ENCODE measurements around the gene AFF2.

The AFF2 gene

DNA sequence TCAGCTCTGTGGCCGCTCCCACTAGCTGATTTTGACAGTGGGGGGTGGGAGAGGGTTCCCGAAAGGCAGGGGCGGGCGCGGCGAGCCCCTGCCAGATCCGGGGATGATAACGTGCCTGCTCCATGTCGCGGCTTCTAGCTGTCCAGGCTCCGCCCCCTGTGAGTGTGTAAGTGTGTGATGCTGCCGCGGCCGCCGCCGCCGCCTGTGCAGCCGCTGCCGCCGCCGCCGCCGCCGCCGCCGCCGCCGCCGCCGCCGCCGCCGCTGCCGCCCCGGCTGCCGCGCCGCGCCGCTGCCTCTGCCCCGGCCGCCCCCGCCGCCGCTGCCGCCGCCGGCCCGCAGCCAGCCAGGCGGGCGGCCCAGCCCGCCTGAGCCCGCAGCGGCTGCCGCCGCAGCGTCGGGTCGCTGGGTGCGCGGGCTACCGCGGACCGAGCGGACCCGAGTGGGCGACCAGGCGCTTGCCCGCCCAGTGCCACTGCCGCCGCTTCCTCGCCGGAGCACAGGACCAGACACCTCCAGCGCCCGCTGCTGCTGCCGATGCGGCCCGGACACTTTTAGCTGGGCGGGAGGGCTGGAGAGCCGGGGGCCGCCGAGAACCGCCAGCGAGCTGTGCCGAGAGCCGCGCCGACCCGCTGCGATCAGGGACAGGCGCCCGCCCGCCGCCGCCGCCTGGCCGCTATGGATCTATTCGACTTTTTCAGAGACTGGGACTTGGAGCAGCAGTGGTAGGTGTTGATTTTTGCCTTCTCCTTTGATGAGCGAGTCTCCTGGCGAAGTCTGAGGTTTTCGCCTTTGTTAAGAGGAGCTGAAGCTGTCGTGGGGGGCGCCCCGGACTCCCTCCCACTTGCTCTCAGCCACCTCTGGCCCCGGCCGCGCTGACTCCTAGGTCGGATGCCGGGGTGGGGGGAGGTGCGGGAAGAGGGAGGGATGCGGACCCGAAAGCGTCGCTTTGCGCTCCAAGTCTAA, at the start of gene AFF2:
AFF2 (plus strand) TSS at position 195 of the 963 bp plus-strand sequence; CDS start at position 676, 481 bp downstream.
- DNase-seq: no peak

GRCh38 chrX:148457279-148457678, 43.1 kb upstream of the AFF2 start:
- no peak for DNase-seq

DNA sequence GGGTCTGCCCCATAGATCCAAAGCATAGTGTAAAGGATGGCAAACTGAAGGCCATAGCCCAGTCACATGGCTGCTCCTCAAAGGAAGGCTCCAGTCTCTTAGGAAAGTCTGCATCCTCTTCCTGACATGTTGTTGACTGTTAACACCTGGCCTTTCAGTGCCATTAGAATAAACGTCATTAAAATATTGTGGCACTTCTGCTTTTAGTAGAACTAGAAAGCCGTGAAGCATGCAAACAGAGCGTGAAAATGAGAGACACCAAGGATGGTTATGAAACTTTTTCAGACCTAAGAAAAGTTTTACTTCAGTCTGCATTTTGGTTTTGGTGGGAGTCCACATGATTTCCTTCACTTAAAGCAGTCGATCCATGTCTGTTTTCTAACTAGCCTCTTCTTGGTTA, 41.1 kb upstream of the AFF2 start:
- DNase-seq: no peak

DNA sequence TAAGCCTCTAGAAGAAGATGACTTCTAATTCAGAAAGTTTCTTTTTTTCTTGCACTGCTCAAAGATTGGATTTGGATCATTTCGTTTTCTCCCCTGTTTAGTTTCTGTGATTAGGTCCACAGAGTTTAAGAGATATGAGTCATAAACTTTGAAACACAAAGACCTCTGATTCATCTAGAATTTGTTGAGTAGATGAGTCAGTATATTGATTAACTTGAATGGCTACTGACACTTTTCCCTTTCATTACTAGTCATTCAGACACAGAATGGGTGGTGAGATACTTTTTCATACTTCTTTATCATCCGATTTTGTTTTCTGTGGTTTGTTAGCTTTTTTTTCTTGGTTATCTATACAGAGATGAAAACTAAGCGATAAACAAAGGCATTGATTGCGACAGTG, 34.1 kb upstream of the AFF2 start:
- no peak for DNase-seq

DNA sequence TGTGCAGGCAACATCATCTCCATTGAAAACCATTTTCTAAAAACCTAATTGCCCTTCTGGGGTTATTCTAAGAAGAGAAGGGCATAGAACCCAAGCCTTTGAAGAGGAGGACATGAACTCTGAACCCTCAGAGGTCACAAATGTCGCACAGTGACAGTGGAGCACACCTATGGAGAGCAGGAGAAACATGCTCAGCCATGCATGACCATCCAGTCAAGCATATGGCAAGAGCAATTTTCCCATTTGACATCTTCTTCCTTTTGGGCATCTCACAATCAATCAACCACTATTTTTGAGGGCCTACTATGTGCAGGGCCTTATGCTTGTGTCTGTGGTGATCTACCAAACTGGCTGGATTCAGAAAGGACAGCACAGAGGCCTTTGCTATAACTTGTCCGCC, 30.1 kb upstream of the AFF2 start:
- no peak for DNase-seq

DNA sequence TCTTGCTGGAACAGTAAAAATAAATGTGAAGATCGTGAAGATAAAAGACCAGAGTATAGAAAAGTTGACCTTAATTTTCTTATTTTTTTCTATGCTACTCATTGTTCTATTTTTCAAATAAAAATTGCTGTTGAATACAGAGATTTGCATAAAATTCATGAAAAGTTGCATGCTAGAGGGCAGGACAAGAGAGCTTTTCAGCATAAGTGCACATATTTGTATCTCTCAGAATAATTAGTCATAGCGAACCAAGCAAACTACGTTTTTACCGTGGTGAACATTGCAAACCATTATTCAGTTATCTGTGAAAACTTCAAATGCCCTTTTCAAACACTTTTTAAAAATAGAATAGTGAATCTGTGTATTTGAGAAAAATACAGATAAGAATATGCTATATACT, 26.4 kb upstream of the AFF2 start:
- no peak for DNase-seq

- DNase-seq: no peak
Measured at GRCh38 chrX:148492057-148492456, 8.4 kb upstream of the AFF2 start.

GRCh38 chrX:148495176-148495575, 5.2 kb upstream of the AFF2 start:
- no peak for DNase-seq

DNA sequence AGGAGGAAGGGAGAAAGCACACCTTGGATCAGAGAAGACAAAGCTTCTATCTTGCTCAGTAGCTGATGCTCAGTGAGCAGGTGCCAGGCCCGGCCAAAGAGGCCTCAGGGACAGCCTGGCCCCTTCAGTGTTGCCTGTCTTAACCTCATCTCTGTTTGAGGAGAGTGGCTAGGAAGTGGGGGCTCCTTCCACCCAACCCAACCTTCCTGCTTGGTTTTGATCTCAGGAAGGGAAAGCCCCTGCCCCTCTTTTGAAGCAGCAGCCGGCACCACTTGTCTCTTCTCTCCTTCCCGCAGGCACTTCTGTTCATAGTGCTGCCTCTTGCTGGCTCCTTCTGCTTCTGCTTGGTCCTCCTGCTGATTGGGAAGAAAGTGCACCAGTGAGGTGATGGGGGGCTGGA, 2.4 kb upstream of the AFF2 start:
- DNase-seq: no peak

DNA sequence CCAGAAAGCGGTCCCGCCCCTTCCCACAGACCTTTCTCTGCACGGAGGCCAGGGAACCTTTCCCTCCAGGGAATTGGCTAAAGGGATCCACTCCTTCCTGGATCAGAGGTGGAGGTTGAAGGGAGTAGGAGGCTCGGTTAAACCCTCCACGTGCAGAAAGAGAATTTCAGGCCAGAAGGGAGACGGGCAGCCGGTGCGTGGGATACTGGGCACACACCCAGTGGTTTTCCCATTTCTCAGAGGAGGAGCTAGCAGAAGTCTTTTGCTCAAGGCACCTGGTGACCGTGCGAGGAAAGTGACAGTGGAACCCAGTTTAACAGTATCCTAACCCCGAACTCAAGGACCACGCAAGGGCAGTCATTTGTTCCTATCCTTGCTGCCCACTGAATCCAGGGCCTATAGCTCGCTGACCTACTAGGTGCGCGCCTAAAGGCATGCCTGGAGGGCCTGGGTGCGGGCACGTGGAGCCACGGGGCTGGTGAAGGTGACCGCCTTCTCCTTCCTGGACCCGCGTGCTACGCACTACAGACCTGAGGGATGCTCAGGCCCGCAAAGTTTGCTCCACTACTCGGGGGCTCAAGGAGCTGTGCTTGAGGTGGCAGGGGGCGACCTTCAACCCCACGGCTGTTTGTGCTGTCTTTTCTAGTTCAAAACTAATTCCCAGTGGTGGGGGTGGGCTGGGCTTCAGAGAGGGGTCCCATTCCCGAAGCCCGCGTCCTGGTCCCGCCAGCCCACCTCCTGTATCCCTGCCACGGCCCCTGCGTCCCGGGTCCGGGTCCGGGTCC, 587 bp upstream of the AFF2 start:
- no peak for DNase-seq

DNA sequence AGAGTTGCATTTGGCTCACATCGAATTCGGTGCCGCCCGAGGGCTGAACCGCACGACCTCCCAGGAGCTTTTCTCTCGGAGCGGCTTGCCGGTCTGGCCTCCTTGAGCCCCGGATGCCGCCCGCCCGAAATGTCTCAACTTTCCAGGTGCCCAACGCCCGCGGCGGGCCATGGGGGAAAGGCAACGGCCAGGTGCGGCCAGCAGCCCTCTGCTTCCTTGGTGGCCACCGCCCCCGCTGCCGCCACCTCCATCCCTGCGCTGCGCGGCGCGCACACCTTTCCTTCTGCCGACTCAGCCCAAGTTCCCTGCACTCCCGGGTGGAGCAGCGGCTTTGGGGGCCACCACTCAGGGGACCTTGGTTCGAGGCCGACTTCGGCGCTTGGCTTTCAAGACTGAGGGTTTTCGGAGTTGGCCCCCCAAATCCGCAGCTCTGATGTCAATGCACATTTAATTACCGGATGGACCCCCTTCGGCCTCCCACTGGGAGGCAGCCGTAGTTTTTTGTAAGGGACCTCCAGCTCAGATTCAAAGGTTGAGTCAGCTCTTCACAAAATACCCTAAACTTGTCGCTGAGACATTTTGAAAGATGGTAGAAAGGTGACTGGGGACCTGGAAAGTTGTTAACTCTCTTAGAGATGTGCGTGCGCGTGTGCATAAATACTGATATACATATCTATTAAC, 1.1 kb downstream of the AFF2 start:
- no peak for DNase-seq

- DNase-seq: no peak
Measured at GRCh38 chrX:148504506-148504905, 4.1 kb downstream of the AFF2 start.

DNA sequence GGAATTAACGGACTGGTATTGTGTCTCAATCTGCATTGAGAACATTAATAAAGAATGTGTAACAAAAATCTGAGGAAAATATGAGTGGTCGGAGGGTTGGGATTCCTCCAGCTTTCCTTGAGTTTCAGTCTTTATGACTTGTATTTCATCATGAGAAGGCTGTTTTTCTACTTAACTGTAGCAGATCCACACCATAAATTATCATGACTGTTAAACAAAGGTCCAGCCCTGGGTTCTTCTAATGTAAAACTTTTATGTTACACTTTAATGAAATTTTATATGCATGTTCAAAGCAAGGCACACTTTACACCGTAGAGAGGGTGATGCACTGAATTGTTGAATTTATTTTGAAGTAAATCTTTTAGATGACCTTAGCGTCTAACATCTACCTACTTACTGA, 7.0 kb downstream of the AFF2 start:
- DNase-seq: no peak

GRCh38 chrX:148512453-148512852, 12.0 kb downstream of the AFF2 start:
- no peak for DNase-seq

- DNase-seq: no peak
Measured at GRCh38 chrX:148513661-148514060, 13.2 kb downstream of the AFF2 start.

DNA sequence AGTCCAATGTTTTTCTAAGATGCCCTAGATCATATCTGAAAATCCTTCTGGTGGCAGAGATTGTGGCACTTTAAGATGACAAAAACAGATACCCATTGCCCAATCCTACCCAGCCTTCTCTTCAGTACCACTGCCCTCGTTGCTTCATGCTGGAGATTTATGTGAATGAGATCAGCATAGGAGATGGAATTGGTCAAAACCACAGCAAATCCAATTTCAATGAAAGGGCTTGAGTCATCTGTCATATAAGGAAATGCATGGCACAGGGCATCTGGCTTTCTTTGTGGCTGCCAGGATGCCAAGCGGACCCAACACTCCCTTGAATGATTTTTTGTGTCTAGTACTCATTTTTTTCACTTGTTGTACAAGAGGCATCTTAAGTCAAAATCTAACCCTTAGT, 16.8 kb downstream of the AFF2 start:
- DNase-seq: no peak

DNA sequence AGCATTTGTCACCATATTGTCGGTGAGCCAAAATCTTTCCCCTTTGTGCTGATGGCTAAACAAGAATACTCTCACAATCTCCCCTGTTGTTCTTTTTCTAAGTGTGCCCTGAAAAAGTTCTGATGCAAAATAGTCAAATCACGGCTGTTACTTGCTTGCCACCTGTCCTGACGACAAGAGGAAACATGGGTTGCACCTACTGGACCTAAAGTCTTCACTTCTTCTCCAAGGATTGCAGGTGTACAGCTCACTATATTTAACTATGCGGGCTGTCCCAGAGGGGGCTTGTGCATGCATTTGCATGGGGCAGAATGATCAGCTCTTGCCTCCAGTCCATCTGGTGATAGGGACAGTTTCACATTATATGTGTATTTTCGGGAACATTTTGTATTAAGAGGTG, 21.6 kb downstream of the AFF2 start:
- DNase-seq: no peak

DNA sequence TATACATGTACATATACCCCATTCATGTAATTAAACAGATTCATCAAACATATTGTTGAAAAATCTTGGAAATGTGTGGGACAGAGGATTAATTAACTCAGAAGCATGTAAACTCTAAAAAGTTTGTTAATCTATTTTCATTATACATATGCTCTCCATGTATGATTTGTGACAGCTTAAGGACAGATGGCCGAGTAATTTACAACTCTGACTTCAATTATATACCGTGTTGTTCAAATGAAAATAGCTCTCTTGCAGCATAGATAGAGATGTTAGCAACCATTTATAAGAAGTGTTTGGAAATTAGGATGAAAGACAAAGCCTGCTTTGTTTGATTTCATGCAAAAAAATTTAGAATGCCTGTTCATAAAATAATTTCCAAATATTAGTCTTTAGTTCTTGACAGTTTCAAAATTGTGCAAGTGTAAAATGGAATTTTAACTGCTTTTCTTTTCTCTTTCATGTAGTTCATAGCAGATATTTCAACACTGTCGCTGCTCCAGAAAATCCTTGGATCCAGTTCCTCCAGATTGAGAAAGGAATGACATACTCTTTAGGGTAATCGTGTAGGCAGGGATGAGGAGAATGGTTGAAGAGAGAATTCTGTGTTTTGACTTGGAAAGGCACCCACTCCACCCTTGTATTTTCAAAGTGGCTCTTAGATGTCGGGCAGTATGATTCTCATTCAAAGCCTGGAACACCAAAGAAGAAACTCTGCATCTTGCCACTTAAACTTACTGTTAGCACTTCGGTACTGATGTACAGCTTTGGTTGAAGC, 23.1 kb downstream of the AFF2 start:
- DNase-seq: no peak

- no peak for DNase-seq
Measured at GRCh38 chrX:148530464-148531077, 30.2 kb downstream of the AFF2 start.

GRCh38 chrX:148534291-148534690, 33.9 kb downstream of the AFF2 start:
- no peak for DNase-seq

DNA sequence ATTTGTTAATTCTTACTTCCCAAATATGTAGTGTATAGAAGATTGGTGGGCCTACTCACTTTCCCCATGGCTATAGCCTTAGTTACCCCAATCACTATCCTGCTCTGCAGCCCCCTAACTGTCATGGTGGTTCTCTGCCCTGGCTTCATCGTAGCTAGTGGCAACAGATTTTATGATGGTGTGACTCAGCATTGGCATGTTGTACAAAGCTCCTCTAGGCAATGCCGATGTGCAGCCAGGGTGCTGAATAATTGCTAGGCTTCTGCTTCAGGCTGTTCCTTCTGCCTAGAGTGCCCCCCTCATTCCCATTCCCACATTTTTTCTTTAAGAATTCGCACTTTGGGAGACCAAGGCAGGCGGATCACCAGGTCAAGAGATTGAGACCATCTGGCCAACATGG, 35.2 kb downstream of the AFF2 start:
- no peak for DNase-seq

DNA sequence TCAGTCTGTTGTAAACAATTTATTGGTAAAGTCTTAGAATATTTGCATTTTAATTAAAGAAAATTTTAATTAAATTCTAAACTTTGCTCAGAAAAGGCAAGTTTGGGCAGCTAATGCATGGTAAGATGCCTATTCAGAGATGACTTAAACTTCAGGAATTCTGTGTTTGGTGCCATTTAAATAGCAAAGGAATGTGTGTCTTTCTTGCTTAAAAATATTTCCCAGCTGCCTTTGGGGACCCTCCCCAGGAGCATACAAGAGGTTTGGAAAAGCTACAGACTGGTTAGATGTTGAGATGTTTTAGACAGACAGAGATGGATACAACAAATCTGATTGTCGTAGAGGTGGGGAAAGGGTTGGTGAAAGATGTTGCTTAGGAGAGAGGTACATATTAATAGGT, 36.5 kb downstream of the AFF2 start:
- no peak for DNase-seq
